ENCODE results near the gene NAA60. TPM values are rescaled to one million over a fixed set of nuclear protein-coding genes. Genes with fewer than 3 reads are reported as not detected.
"Not testable (repeated sequence)": the region's sequence is repeated elsewhere in the genome, so short reads cannot be mapped to it uniquely, and the experiment has no call there.

The NAA60 gene
- total RNA-seq, 2 experiments from 2014 or later, result 20.0 to 27.1 TPM

GRCh38 chr16:3523281-3523680 is 79.8 kb downstream of the NAA60 start:
- Mint-ChIP-seq H3K27ac (no peak overlapping the region), H3K9me3 (no peaks in the 10 kb centered on the region), H3K4me1 (ENCODE audit: low read depth) (peaks cover 4% of the 10 kb centered on the region), H3K4me3 (no peak overlapping the region), H3K27me3 (ENCODE audit: low read depth) (no peaks in the 10 kb centered on the region), H3K36me3 (ENCODE audit: low read depth) (peaks cover 23% of the 10 kb centered on the region)
- CTCF ChIA-PET, result no interaction called here
- no peak for DNase-seq
- intact Hi-C loops (cut with micrococcal nuclease), result no loop called here

- intact Hi-C loops (cut with micrococcal nuclease), result loop anchor here (2.0 to 5.0 kb wide), 2 partner anchors 85 to 141 kb away; partner anchors contain the start of gene SLX4
- CTCF ChIA-PET, result interaction anchor here (1.3 to 1.6 kb wide), 4 partner anchors 10 to 414 kb away, joined by 3 to 4 read pairs (median 3); no protein-coding TSS in a partner anchor
- no peak overlapping the region for H3K27ac Mint-ChIP-seq
- H3K4me3 Mint-ChIP-seq, result no peak overlapping the region
- peaks cover 4% of the 10 kb centered on the region for H3K4me1 Mint-ChIP-seq (ENCODE audit: low read depth)
- no peaks in the 10 kb centered on the region for H3K27me3 Mint-ChIP-seq (ENCODE audit: low read depth)
- H3K36me3 Mint-ChIP-seq (ENCODE audit: low read depth), result peaks cover 14% of the 10 kb centered on the region
- no peaks in the 10 kb centered on the region for H3K9me3 Mint-ChIP-seq
- no peak for DNase-seq
Measured at GRCh38 chr16:3525951-3526350, 82.5 kb downstream of the NAA60 start.

- H3K27me3 Mint-ChIP-seq (ENCODE audit: low read depth); H3K4me1 Mint-ChIP-seq (ENCODE audit: low read depth); H3K4me3 Mint-ChIP-seq; H3K27ac Mint-ChIP-seq; H3K9me3 Mint-ChIP-seq: not testable (repeated sequence)
- CTCF ChIA-PET, result interaction anchor here (0.6 to 1.6 kb wide), 4 partner anchors 18 to 410 kb away, joined by 3 to 5 read pairs (median 4); no protein-coding TSS in a partner anchor
- peak; percentile 76 for DNase-seq
- peaks cover 17% of the 10 kb centered on the region for H3K36me3 Mint-ChIP-seq (ENCODE audit: low read depth)
- intact Hi-C loops (cut with micrococcal nuclease), result loop anchor here (1.0 to 5.0 kb wide), 3 partner anchors 50 to 140 kb away; partner anchors contain the start of genes NLRC3 and SLX4
Measured at GRCh38 chr16:3527216-3527829, 83.8 kb downstream of the NAA60 start.

- H3K4me3 Mint-ChIP-seq, result no peak overlapping the region
- no peak for DNase-seq
- H3K36me3 Mint-ChIP-seq (ENCODE audit: low read depth), result peaks cover 13% of the 10 kb centered on the region
- no peak overlapping the region for H3K27ac Mint-ChIP-seq
- CTCF ChIA-PET, result no interaction called here
- H3K9me3 Mint-ChIP-seq, result no peaks in the 10 kb centered on the region
- H3K4me1 Mint-ChIP-seq (ENCODE audit: low read depth), result peaks cover 4% of the 10 kb centered on the region
- intact Hi-C loops (cut with micrococcal nuclease), result loop anchor here (5.0 kb wide), 1 partner anchor 139 kb away; no protein-coding TSS in a partner anchor
- H3K27me3 Mint-ChIP-seq (ENCODE audit: low read depth), result no peaks in the 10 kb centered on the region
Measured at GRCh38 chr16:3528406-3528805, 84.9 kb downstream of the NAA60 start.

GRCh38 chr16:3529175-3529574 is 85.7 kb downstream of the NAA60 start:
- no peak for DNase-seq
- Mint-ChIP-seq H3K27me3 (ENCODE audit: low read depth) (no peaks in the 10 kb centered on the region), H3K9me3 (no peaks in the 10 kb centered on the region), H3K27ac (no peak overlapping the region), H3K4me1 (ENCODE audit: low read depth) (peaks cover 4% of the 10 kb centered on the region), H3K4me3 (no peak overlapping the region), H3K36me3 (ENCODE audit: low read depth) (peaks cover 12% of the 10 kb centered on the region)
- intact Hi-C loops (cut with micrococcal nuclease), result loop anchor here (5.0 kb wide), 1 partner anchor 138 kb away; no protein-coding TSS in a partner anchor
- CTCF ChIA-PET, result no interaction called here

GRCh38 chr16:3530371-3530914 is 87.0 kb downstream of the NAA60 start:
- Mint-ChIP-seq H3K27me3 (ENCODE audit: low read depth) (no peaks in the 10 kb centered on the region), H3K4me1 (ENCODE audit: low read depth) (peaks cover 4% of the 10 kb centered on the region), H3K9me3 (no peaks in the 10 kb centered on the region), H3K36me3 (ENCODE audit: low read depth) (peaks cover 11% of the 10 kb centered on the region), H3K27ac (no peak overlapping the region), H3K4me3 (no peak overlapping the region)
- intact Hi-C loops (cut with micrococcal nuclease), result no loop called here
- CTCF ChIA-PET, result no interaction called here
- no peak for DNase-seq

GRCh38 chr16:3532741-3533140 is 89.3 kb downstream of the NAA60 start:
- Mint-ChIP-seq H3K4me3 (no peak overlapping the region), H3K27ac (peak overlapping the region; percentile 24), H3K36me3 (ENCODE audit: low read depth) (peaks cover 14% of the 10 kb centered on the region), H3K4me1 (ENCODE audit: low read depth) (no peaks in the 10 kb centered on the region), H3K27me3 (ENCODE audit: low read depth) (no peaks in the 10 kb centered on the region), H3K9me3 (no peaks in the 10 kb centered on the region)
- no peak for DNase-seq
- CTCF ChIA-PET, result interaction anchor here (0.6 kb wide), 1 partner anchor 1124 kb away, joined by 4 read pairs; no protein-coding TSS in a partner anchor
- intact Hi-C loops (cut with micrococcal nuclease), result no loop called here

GRCh38 chr16:3534126-3534525 is 90.6 kb downstream of the NAA60 start:
- Mint-ChIP-seq H3K9me3 (no peaks in the 10 kb centered on the region), H3K4me1 (ENCODE audit: low read depth) (no peaks in the 10 kb centered on the region), H3K36me3 (ENCODE audit: low read depth) (peaks cover 13% of the 10 kb centered on the region), H3K27me3 (ENCODE audit: low read depth) (no peaks in the 10 kb centered on the region), H3K4me3 (no peak overlapping the region), H3K27ac (peak overlapping the region; percentile 40)
- DNase-seq, result no peak
- CTCF ChIA-PET, result no interaction called here
- intact Hi-C loops (cut with micrococcal nuclease), result no loop called here

- intact Hi-C loops (cut with micrococcal nuclease), result no loop called here
- peaks cover 17% of the 10 kb centered on the region for H3K36me3 Mint-ChIP-seq (ENCODE audit: low read depth)
- no peaks in the 10 kb centered on the region for H3K4me1 Mint-ChIP-seq (ENCODE audit: low read depth)
- CTCF ChIA-PET, result interaction anchor here (0.9 to 1.0 kb wide), 2 partner anchors 11 to 31 kb away, joined by 3 read pairs; no protein-coding TSS in a partner anchor
- DNase-seq, result no peak
- no peak overlapping the region for H3K4me3 Mint-ChIP-seq
- no peak overlapping the region for H3K27ac Mint-ChIP-seq
- H3K9me3 Mint-ChIP-seq, result no peaks in the 10 kb centered on the region
- H3K27me3 Mint-ChIP-seq (ENCODE audit: low read depth), result no peaks in the 10 kb centered on the region
Measured at GRCh38 chr16:3536271-3536731, 92.8 kb downstream of the NAA60 start.

Small RNA genes lying within 50 kb of the gene (microRNA-seq; reads per million reads assigned to microRNA genes)
- not detected for gene MIR6126 (ENCODE audit: borderline microRNAs expressed, borderline replicate concordance)

Other genes with a start within 250 kb of the NAA60 start
- 10 to 100 TPM in 1 of 2 experiments, 1 to 10 TPM in 1; 9.7 to 10.1 TPM for gene ZNF200, start 208.5 kb upstream of the NAA60 start, total RNA-seq
- gene MEFV, start 187.0 kb upstream of the NAA60 start, total RNA-seq, result under 1 TPM; 0.07 TPM
- 10 to 100 TPM in 1 of 2 experiments, 1 to 10 TPM in 1; 9.1 to 12.2 TPM for gene ZNF263, start 160.2 kb upstream of the NAA60 start, total RNA-seq
- 1 to 10 TPM; 3.8 to 4.1 TPM for gene TIGD7, start 138.2 kb upstream of the NAA60 start, total RNA-seq
- gene ZNF75A, start 138.2 kb upstream of the NAA60 start, total RNA-seq, result 10 to 100 TPM; 10.5 to 12.4 TPM
- not detected for gene OR2C1, start 87.8 kb upstream of the NAA60 start, total RNA-seq
- 1 to 10 TPM; 6.5 to 7.9 TPM for gene ZSCAN32, start 42.7 kb upstream of the NAA60 start, total RNA-seq
- gene ZNF174, start 42.5 kb upstream of the NAA60 start, total RNA-seq, result 1 to 10 TPM; 5.8 to 6.3 TPM
- 1 to 10 TPM; 1.1 TPM for gene ZNF597, start 176 bp upstream of the NAA60 start, total RNA-seq
- not detected for gene C16orf90, start 51.8 kb downstream of the NAA60 start, total RNA-seq
- gene CLUAP1, start 57.3 kb downstream of the NAA60 start, total RNA-seq, result 10 to 100 TPM; 12.1 to 13.9 TPM
- gene NLRC3, start 133.7 kb downstream of the NAA60 start, total RNA-seq, result 10 to 100 TPM; 14.4 TPM
- gene SLX4, start 167.9 kb downstream of the NAA60 start, total RNA-seq, result 10 to 100 TPM; 14.0 to 14.1 TPM
- gene DNASE1, start 211.0 kb downstream of the NAA60 start, total RNA-seq, result 10 to 100 TPM; 13.5 to 13.8 TPM

Measured in activated naive CD4-positive, alpha-beta T cell treated with anti-CD3 and anti-CD28 coated beads for 36 hours (primary cell).